ENCODE results near the gene BACH1. TPM values are rescaled to one million over a fixed set of nuclear protein-coding genes. Genes with fewer than 3 reads are reported as not detected.

BACH1 gene
- total and polyA plus RNA-seq, 2 donors (not counting 1 experiment from before 2014, with no cell fraction given), result 10.1 to 221 TPM

- WGBS (ENCODE audit: insufficient coverage), result no CpG with 5 or more reads among the region's 4 CpGs
- H3K4me2 ChIP-seq (replicated peaks; ENCODE audit: low read depth, low read length, poor library complexity, severe bottlenecking), result no peak overlapping the region
- DNase-seq (no peak), ATAC-seq (ENCODE audit: low read depth) (no peak)
- TF ChIP-seq CTCF (IDR thresholded peaks at IDR 0.05) (no peak), EZH2 (IDR thresholded peaks at IDR 0.05; ENCODE audit: borderline replicate concordance, insufficient read depth, low read depth, low read length, poor library complexity, severe bottlenecking) (no peak)
- no peaks in the 10 kb centered on the region for H3K27me3 ChIP-seq (replicated peaks in 1 of 4; ENCODE audit: control extremely low read depth in 1 of 4, control insufficient read depth in 3 of 4, insufficient read depth in 4 of 4, low read length in 3 of 4)
- no peak overlapping the region for H2AFZ ChIP-seq (ENCODE audit: insufficient read depth, low read depth, low read length, poor library complexity, severe bottlenecking)
- Mint-ChIP-seq H3K27me3 (no peaks in the 10 kb centered on the region), H3K27ac (no peak overlapping the region), H3K4me1 (peaks cover 11% of the 10 kb centered on the region), H3K4me3 (no peak overlapping the region), H3K9me3 (ENCODE audit: insufficient read depth) (peaks cover 2% of the 10 kb centered on the region)
- H3K4me1 ChIP-seq (ENCODE audit: control insufficient read depth in 2 of 2, insufficient read depth in 2 of 2, low read length in 2 of 2), result peaks cover 0 to 3% of the 10 kb centered on the region in 2 donors
- peak overlapping the region in 1 of 2 donors; percentile 24 for H3K27ac ChIP-seq (ENCODE audit: low read length in 2 of 2)
- H3K9me3 ChIP-seq (ENCODE audit: control extremely low read depth in 1 of 3, control insufficient read depth in 2 of 3, insufficient read depth in 1 of 3, low read length in 2 of 3), result peaks cover 0 to 5% (median 3%) of the 10 kb centered on the region in 3 donors
- POLR2A ChIA-PET, result interaction anchor here (1.1 kb wide), 2 partner anchors 73 to 281 kb away, joined by 3 to 4 read pairs; partner anchors contain the start of gene BACH1
- intact Hi-C loops (cut with micrococcal nuclease), result loop anchor here (5.0 to 10.0 kb wide), 3 partner anchors 107 to 473 kb away; partner anchors contain the start of gene CCT8
- H3K9ac ChIP-seq (ENCODE audit: low read length), result no peak overlapping the region
- peaks cover 0 to 7% of the 10 kb centered on the region in 2 experiments for H3K36me3 ChIP-seq (replicated peaks in 1 of 2; ENCODE audit: control extremely low read depth in 1 of 2, control insufficient read depth in 1 of 2, extremely low read depth in 1 of 2, insufficient read depth in 2 of 2, low read length in 1 of 2)
- H3K79me2 ChIP-seq (ENCODE audit: control insufficient read depth, insufficient read depth, low read length), result no peaks in the 10 kb centered on the region
- H4K20me1 ChIP-seq (ENCODE audit: control insufficient read depth, insufficient read depth, low read length, poor library complexity, severe bottlenecking), result no peaks in the 10 kb centered on the region
- CTCF ChIA-PET, result interaction anchor here (0.6 to 11.8 kb wide), 30 partner anchors 11 to 478 kb away, joined by 3 to 310 read pairs (median 4); partner anchors contain the start of gene CCT8
- no peak overlapping the region for H3K4me3 ChIP-seq (ENCODE audit: control extremely low read depth in 1 of 5, extremely low read depth in 1 of 5, insufficient read depth in 1 of 5, low read depth in 2 of 5, low read length in 4 of 5)
Observed at GRCh38 chr21:29371464-29371863, 72.7 kb downstream of the BACH1 start.

- H3K4me3 ChIP-seq (ENCODE audit: control extremely low read depth in 1 of 5, extremely low read depth in 1 of 5, insufficient read depth in 1 of 5, low read depth in 2 of 5, low read length in 4 of 5), result no peak overlapping the region
- no peak overlapping the region for H3K27ac Mint-ChIP-seq
Observed at GRCh38 chr21:29372063-29372802, 73.5 kb downstream of the BACH1 start.

More at GRCh38 chr21:29372063-29372802, 73.5 kb downstream of the BACH1 start:
- no peaks in the 10 kb centered on the region for H3K27me3 Mint-ChIP-seq
- WGBS (ENCODE audit: insufficient coverage), result 62% methylated on average over 6 of the region's 11 CpGs
- H3K9me3 ChIP-seq (ENCODE audit: control extremely low read depth in 1 of 3, control insufficient read depth in 2 of 3, insufficient read depth in 1 of 3, low read length in 2 of 3), result no peaks in the 10 kb centered on the region
- intact Hi-C loops (cut with micrococcal nuclease), result loop anchor here (1.0 to 10.0 kb wide), 8 partner anchors 71 to 473 kb away; partner anchors contain the start of gene CCT8
- DNase-seq, result peak; percentile 87
- CTCF ChIA-PET, result interaction anchor here (0.6 to 11.8 kb wide), 28 partner anchors 11 to 477 kb away, joined by 3 to 310 read pairs (median 4); partner anchors contain the start of gene CCT8
- POLR2A ChIA-PET, result interaction anchor here (1.1 kb wide), 1 partner anchor 282 kb away, joined by 3 read pairs; no protein-coding TSS in a partner anchor
- H2AFZ ChIP-seq (ENCODE audit: insufficient read depth, low read depth, low read length, poor library complexity, severe bottlenecking), result no peak overlapping the region
- H3K79me2 ChIP-seq (ENCODE audit: control insufficient read depth, insufficient read depth, low read length), result no peaks in the 10 kb centered on the region
- no peak overlapping the region for H3K4me3 Mint-ChIP-seq
- H3K9me3 Mint-ChIP-seq (ENCODE audit: insufficient read depth), result no peaks in the 10 kb centered on the region
- ATAC-seq (ENCODE audit: low read depth), result peak; percentile 78
- H4K20me1 ChIP-seq (ENCODE audit: control insufficient read depth, insufficient read depth, low read length, poor library complexity, severe bottlenecking), result no peaks in the 10 kb centered on the region
- H3K27ac ChIP-seq (ENCODE audit: low read length in 2 of 2), result peak overlapping the region in 1 of 2 donors; percentile 24
- no peaks in the 10 kb centered on the region for H3K27me3 ChIP-seq (replicated peaks in 1 of 4; ENCODE audit: control extremely low read depth in 1 of 4, control insufficient read depth in 3 of 4, insufficient read depth in 4 of 4, low read length in 3 of 4)
- TF ChIP-seq CTCF (IDR thresholded peaks at IDR 0.05), result peak; percentile 83
- no peak for TF ChIP-seq EZH2 (IDR thresholded peaks at IDR 0.05; ENCODE audit: borderline replicate concordance, insufficient read depth, low read depth, low read length, poor library complexity, severe bottlenecking)
- H3K36me3 ChIP-seq (replicated peaks in 1 of 2; ENCODE audit: control extremely low read depth in 1 of 2, control insufficient read depth in 1 of 2, extremely low read depth in 1 of 2, insufficient read depth in 2 of 2, low read length in 1 of 2), result peaks cover 0 to 4% of the 10 kb centered on the region in 2 experiments
- H3K4me2 ChIP-seq (replicated peaks; ENCODE audit: low read depth, low read length, poor library complexity, severe bottlenecking), result no peak overlapping the region
- peaks cover 0 to 8% of the 10 kb centered on the region in 2 donors for H3K4me1 ChIP-seq (ENCODE audit: control insufficient read depth in 2 of 2, insufficient read depth in 2 of 2, low read length in 2 of 2)
- H3K4me1 Mint-ChIP-seq, result peaks cover 12% of the 10 kb centered on the region
- H3K9ac ChIP-seq (ENCODE audit: low read length), result no peak overlapping the region

All from B cell (primary cell).